WTC11 (cell line): Measurements from ENCODE around the gene MAPK7. TPM values are rescaled to one million over a fixed set of nuclear protein-coding genes. Genes with fewer than 3 reads are reported as not detected.

ENCODE experiments used
- ATAC-seq: fragments of 200-7000 bp; cut with Tn5 transposase; 2 replicates; pipeline ENCODE4 v1.10.0; 2021; ENCODE audit warnings: mild to moderate bottlenecking, moderate library complexity
- CTCF ChIA-PET: fragments of 300-600 bp; sonication (Branson Sonifier 250); formaldehyde crosslinking; loops from one replicate; lab custom pipeline; 2021; ENCODE audit warnings: antibody characterized with exemption; lab: Charles Lee
- POLR2A ChIA-PET: fragments of 350-600 bp; sonication (Branson Sonifier 250); formaldehyde crosslinking; loops from one replicate; lab custom pipeline; 2021; ENCODE audit warnings: antibody characterized with exemption; lab: Charles Lee
- DNase-seq: peaks from one replicate; pipeline ENCODE4 v3.0.0; 2021; ENCODE audit warnings: low spot score
- H3K27ac Mint-ChIP-seq: 2 replicates; pipeline ENCODE4 v1.8.0; 2021; ENCODE audit warnings: mixed read lengths
- H3K27me3 Mint-ChIP-seq: 2 replicates; pipeline ENCODE4 v1.8.0; 2021; ENCODE audit warnings: low read depth, mild to moderate bottlenecking, moderate library complexity, mixed read lengths
- H3K36me3 Mint-ChIP-seq: 2 replicates; pipeline ENCODE4 v1.8.0; 2021; ENCODE audit warnings: mixed read lengths
- H3K4me1 Mint-ChIP-seq: 2 replicates; pipeline ENCODE4 v1.8.0; 2022; ENCODE audit warnings: mixed read lengths
- H3K4me3 Mint-ChIP-seq: 2 replicates; pipeline ENCODE4 v1.8.0; 2021; ENCODE audit warnings: mild to moderate bottlenecking, moderate library complexity, mixed read lengths
- H3K9me3 Mint-ChIP-seq: 2 replicates; pipeline ENCODE4 v1.8.0; 2021; ENCODE audit warnings: mixed read lengths
- ZBTB43 ChIP-seq: sonication (generic); formaldehyde crosslinking; IDR thresholded peaks from 2 replicates; pipeline ENCODE4 v1.8.1; 2023; ENCODE audit warnings: mild to moderate bottlenecking, missing genetic modification reagents
- microRNA-seq: library from miRNA; unstranded; fragments of <30 nt; microRNA quantifications from one replicate; pipeline ENCODE4 v1.2.0, GENCODE V29; 2022; ENCODE audit warnings: borderline number of aligned reads
- total RNA-seq: library from RNA; stranded (reverse); gene quantifications from 3 replicates; pipeline ENCODE4 v1.2.3, GENCODE V29; 2021

MAPK7 gene
- total RNA-seq, 1 experiment from 2014 or later = 38.5 TPM

GRCh38 chr17:19431691-19432090 is 53.4 kb downstream of the MAPK7 start:
- CTCF ChIA-PET = interaction anchor here (4.3 kb wide), 1 partner anchor 69 kb away, joined by 32 read pairs; the partner anchor contains the start of gene B9D1
- POLR2A ChIA-PET = no interaction called here

More at GRCh38 chr17:19431691-19432090, 53.4 kb downstream of the MAPK7 start:
- ATAC-seq (no peak), DNase-seq (no peak)
- H3K36me3 Mint-ChIP-seq = no peaks in the 10 kb centered on the region
- H3K4me3 Mint-ChIP-seq = no peak overlapping the region
- H3K27me3 Mint-ChIP-seq = no peaks in the 10 kb centered on the region
- peak overlapping the region; percentile 12; the same call in 1 of the 2 replicates for H3K27ac Mint-ChIP-seq
- peaks cover 51% of the 10 kb centered on the region for H3K4me1 Mint-ChIP-seq
- H3K9me3 Mint-ChIP-seq = no peaks in the 10 kb centered on the region
- TF ChIP-seq ZBTB43 (CRISPR knock-in tag) = no peak

Small RNAs within 50 kb of the gene (microRNA-seq; reads per million reads assigned to microRNA genes)
- 4,264 reads per million, percentile 97 among the genes with 10 or more reads in this experiment for gene MIR1180

Other genes with a start within 250 kb of the MAPK7 start
- gene EPN2, start 141.1 kb upstream of the MAPK7 start, total RNA-seq = 48.8 to 62.7 TPM (median 62.3 TPM) in 3 replicates
- gene B9D1, start 15.8 kb upstream of the MAPK7 start, total RNA-seq = 31.9 to 39.2 TPM (median 39.0 TPM) in 3 replicates
- 3.9 to 4.1 TPM (median 4.0 TPM) in 3 replicates for gene MFAP4, start 8.7 kb downstream of the MAPK7 start, total RNA-seq
- gene RNF112, start 32.7 kb downstream of the MAPK7 start, total RNA-seq = 4.5 to 5.1 TPM (median 4.9 TPM) in 3 replicates
- 2.5 to 3.3 TPM (median 2.9 TPM) in 3 replicates for gene SLC47A1, start 155.4 kb downstream of the MAPK7 start, total RNA-seq